ENCODE results near the gene FZD8. TPM values are rescaled to one million over a fixed set of nuclear protein-coding genes. Genes with fewer than 3 reads are reported as not detected.

FZD8 gene
- total and polyA plus RNA-seq, 2 of the 4 experiments (the other 2 are of a cell fraction), result 3.6 to 3.9 TPM

DNA sequence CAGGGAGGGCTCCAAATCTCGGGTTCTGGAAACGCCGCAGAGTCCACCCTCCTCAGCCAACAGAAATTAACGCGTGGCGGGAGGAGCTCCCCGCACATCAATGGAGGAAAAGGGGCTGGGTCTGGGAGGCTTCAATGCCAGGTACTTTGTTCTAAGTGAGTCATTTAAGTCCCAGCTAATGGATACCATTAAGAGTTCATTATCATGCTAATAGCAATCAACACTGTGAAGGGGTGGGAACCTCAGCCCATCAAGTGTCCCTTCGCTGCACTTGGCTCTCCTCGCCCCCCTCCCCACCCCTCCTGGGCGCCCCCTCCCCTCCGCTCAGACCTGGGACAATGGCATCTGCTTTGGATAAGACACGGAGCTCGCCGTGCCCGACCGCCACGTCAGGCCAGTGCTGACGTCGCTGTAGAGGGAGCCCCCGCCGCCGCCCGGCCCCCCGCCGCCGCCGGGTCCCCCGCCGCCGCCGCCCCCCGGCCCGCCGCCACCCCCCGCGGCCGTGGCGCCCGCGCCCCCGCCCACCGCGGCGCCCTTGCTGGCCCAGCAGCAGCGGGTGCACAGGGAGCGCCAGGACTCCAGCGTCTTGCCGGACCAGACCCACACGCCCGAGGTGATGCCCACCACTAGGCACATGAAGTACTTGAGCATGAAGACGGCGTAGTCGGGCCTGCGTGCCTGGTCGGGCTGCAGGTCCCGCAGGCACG, 2.9 kb downstream of the FZD8 start (continued):
- TF ChIP-seq POLR2A (IDR thresholded peaks at IDR 0.05; ENCODE audit: low read depth, low read length) (no peak), MXI1 (IDR thresholded peaks at IDR 0.05; ENCODE audit: borderline replicate concordance, low read depth, low read length) (no peak)

- H3K27ac ChIP-seq (ENCODE audit: insufficient read depth, low read length), result no peak overlapping the region
- WGBS, 2 experiments (ENCODE audit: extremely low coverage in 2 of 2, insufficient read length in 1 of 2), result no CpG with 5 or more reads among the region's 4 CpGs
- ATAC-seq (ENCODE audit: low read depth), result no peak
- H2BK5ac ChIP-seq (ENCODE audit: low read depth, low read length, poor library complexity, severe bottlenecking), result no peak overlapping the region
- H3K27me3 ChIP-seq (ENCODE audit: control insufficient read depth, insufficient read depth, low read length), result no peaks in the 10 kb centered on the region
- no peak overlapping the region for H3K9ac ChIP-seq (ENCODE audit: low read depth, low read length)
- no peaks in the 10 kb centered on the region for H3K36me3 ChIP-seq (ENCODE audit: control insufficient read depth, insufficient read depth, low read length)
- no peak overlapping the region for H2BK20ac ChIP-seq (ENCODE audit: low read depth, low read length)
- no peak overlapping the region for H2BK15ac ChIP-seq (ENCODE audit: low read depth, low read length)
- no peak overlapping the region for H4K8ac ChIP-seq (ENCODE audit: low read depth in 2 of 2, low read length in 2 of 2)
- H3K9me1 ChIP-seq (ENCODE audit: insufficient read depth, low read length), result no peaks in the 10 kb centered on the region
- no peak overlapping the region for H2BK120ac ChIP-seq (ENCODE audit: low read depth, low read length)
- no peak overlapping the region for H3K14ac ChIP-seq (replicated peaks; ENCODE audit: low read depth, low read length)
- no peak overlapping the region for H3K4ac ChIP-seq (ENCODE audit: low read depth, low read length)
- intact Hi-C loops (cut with micrococcal nuclease), result loop anchor here (10.0 kb wide), 1 partner anchor 857 kb away; no protein-coding TSS in a partner anchor
- H3K4me2 ChIP-seq (ENCODE audit: low read depth, low read length), result no peak overlapping the region
- H4K5ac ChIP-seq (ENCODE audit: low read depth, low read length), result no peak overlapping the region
- H2AK9ac ChIP-seq (replicated peaks; ENCODE audit: low read depth, low read length, poor library complexity), result no peak overlapping the region
- H2AK5ac ChIP-seq (ENCODE audit: low read depth, low read length), result no peak overlapping the region
- H3K79me1 ChIP-seq (ENCODE audit: low read depth in 1 of 2, low read length in 2 of 2), result peaks cover 12 to 21% of the 10 kb centered on the region in 2 experiments
- H3K18ac ChIP-seq (ENCODE audit: low read depth, low read length), result no peak overlapping the region
- no peak for DNase-seq
- no peak overlapping the region for H3K4me3 ChIP-seq (ENCODE audit: insufficient read depth, low read depth, low read length)
- ChIA-PET CTCF (interaction anchor here (1.3 to 2.4 kb wide), 2 partner anchors 1141 to 1243 kb away, joined by 4 to 11 read pairs; no protein-coding TSS in a partner anchor), POLR2A (ENCODE audit: unreplicated experiment) (interaction anchor here (0.6 kb wide), 1 partner anchor 929 kb away, joined by 3 read pairs; no protein-coding TSS in a partner anchor)
- H3K23ac ChIP-seq (ENCODE audit: low read depth, low read length), result 0 out of 2 replicates have a peak overlapping the region, but pooled peaks have one; percentile 47
- H3K4me1 ChIP-seq (ENCODE audit: control insufficient read depth, insufficient read depth, low read length), result peaks cover 5% of the 10 kb centered on the region
- dilution Hi-C loops (cut with HindIII; ENCODE audit: low sequenced_read_pairs, unreplicated experiment), result no loop called here
- H2AFZ ChIP-seq (replicated peaks; ENCODE audit: low read length, poor library complexity), result no peak overlapping the region
- H4K20me1 ChIP-seq (ENCODE audit: insufficient read depth, low read length), result peaks cover 8% of the 10 kb centered on the region; the same call in 1 of the 2 replicates
- BruUV-seq (replicated peaks), result no TSS peak
- H4K91ac ChIP-seq (ENCODE audit: insufficient read depth, low read depth, low read length), result no peak overlapping the region
- in situ Hi-C loops (cut with MboI; ENCODE audit: low sequenced_read_pairs), result no loop called here
- H3K56ac ChIP-seq (ENCODE audit: extremely low read depth, insufficient read depth, low read length), result no peak overlapping the region
- H3K9me3 ChIP-seq (ENCODE audit: control insufficient read depth, insufficient read depth, low read length), result no peaks in the 10 kb centered on the region
- no peak for TF ChIP-seq MAZ (IDR thresholded peaks at IDR 0.05; ENCODE audit: borderline replicate concordance, low read depth, low read length)
- TF ChIP-seq ELK1 (IDR thresholded peaks at IDR 0.05; ENCODE audit: borderline replicate concordance, low read depth, low read length), result no peak
- TF ChIP-seq MXI1 (IDR thresholded peaks at IDR 0.05; ENCODE audit: borderline replicate concordance, low read depth, low read length), result no peak
- TF ChIP-seq RAD21 (IDR thresholded peaks at IDR 0.05; ENCODE audit: low read length), result no peak
- no peak for TF ChIP-seq SMC3 (IDR thresholded peaks at IDR 0.05; ENCODE audit: low read depth, low read length)
- no peak for TF ChIP-seq NFE2L2 (IDR thresholded peaks at IDR 0.05; ENCODE audit: low read depth, low read length)
- no peak for TF ChIP-seq RCOR1 (IDR thresholded peaks at IDR 0.05; ENCODE audit: insufficient replicate concordance, low read length)
- no peak for TF ChIP-seq CHD1 (IDR thresholded peaks at IDR 0.05; ENCODE audit: low read depth, low read length)
- no peak for TF ChIP-seq BHLHE40 (IDR thresholded peaks at IDR 0.05; ENCODE audit: low read depth, low read length)
- no peak for TF ChIP-seq CTCF (conservative IDR thresholded peaks at IDR 0.05; ENCODE audit: low read depth, low read length)
- TF ChIP-seq RFX5 (IDR thresholded peaks at IDR 0.05; ENCODE audit: low read depth, low read length), result no peak
Observed at GRCh38 chr10:35638101-35638500, 4.0 kb downstream of the FZD8 start.
